HG03342 (cell line): Measurements from ENCODE around the gene URM1.
"Not testable (repeated sequence)": the region's sequence is repeated elsewhere in the genome, so short reads cannot be mapped to it uniquely, and the experiment has no call there.

Experiments used
- ATAC-seq: cut with Tn5 transposase; IDR thresholded peaks from one replicate; pipeline ENCODE4 v1.9.1; 2021; ENCODE audit warnings: mild to moderate bottlenecking, moderate library complexity; ENCODE audit not compliant: unreplicated experiment

Gene URM1

DNA sequence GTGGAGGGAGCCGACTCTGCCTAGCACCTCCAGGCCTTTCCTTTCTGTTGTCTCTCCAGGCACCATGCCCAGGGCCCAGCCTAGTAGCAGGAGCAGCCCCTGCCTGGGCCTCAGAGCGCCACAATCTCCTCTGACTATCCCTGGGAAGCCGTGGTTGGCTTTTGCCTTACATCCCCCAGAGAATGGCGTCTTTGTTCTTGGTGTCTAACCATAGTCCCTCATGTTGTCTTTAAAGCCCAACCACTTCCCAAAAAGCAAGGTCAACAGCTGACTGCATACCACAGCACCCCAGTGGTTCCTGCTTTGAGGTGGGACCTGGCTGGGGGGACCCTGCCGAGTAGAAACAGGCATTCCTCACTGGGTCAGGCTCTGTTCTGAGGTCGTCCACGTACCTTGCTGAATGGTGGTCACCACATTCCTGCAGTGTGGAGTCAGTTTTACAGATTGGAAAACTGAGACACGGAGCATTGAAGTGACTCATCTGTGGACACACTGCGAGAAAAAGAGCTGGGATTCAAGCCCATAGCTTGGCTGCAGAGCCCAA lies 35.7 kb downstream of the URM1 start:
- no peak for ATAC-seq

DNA sequence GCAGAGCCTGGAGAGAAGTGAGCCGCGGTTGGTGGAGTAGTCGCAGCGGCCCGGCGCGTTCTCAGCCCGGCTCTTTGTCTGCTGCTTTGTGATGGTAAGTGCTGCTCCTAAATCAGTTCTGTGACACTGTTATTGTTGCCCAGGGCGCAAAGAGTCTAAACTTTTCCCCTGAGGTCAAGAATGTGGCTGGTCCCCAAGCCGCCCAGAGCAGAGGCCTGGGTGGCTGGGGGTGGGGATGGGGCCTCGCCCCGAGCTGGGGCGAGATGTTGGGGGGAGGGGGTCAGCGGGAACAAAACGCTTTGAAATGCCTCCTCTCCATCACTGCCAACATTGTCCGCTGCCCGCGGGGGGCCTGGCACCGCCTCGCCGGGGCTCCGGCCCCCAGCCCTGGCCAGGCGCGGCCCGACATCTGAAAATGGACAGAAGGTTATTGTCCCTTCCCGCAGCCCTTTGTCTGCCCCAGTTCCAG lies 37.8 kb downstream of the URM1 start:
- ATAC-seq, result no peak

DNA sequence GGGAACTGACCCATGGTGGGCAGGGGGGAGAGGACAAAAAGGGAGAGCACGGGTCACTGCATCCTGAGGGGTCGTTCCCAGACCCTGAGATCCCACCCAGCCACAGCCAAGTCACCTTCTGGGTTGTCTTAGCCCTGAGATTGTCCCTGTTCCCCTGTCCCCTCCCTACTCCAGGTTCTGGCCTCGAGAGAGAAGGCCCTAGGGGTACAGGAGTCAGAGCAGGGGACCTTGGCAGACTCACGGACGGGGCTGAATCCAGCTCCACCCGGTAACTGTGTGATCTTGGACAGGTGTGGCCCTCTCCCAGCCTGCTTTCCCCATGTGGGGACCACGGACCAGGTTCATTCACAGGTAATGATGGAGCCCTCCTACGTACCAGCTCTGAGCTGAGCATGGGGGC lies 38.3 kb downstream of the URM1 start:
- ATAC-seq, result no peak

DNA sequence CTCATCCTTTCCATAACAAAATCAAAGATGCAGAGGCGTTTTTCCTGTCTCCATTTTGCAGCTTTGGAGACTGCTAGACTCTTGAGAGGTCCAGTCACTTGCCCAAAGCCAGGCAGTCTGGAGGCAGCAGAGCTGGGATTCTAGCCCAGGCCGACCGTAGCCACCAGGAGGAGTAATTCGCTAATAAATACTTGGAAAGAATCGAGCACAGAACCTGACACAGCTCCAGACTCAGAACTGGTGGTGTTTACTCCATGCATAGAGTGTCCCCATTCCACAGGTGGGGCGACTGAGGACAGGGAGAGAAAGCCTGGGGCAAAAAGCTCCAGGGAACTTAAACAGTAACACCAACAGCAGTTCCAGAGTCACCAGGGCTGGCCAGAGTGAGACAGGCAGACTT lies 38.8 kb downstream of the URM1 start:
- no peak for ATAC-seq

DNA sequence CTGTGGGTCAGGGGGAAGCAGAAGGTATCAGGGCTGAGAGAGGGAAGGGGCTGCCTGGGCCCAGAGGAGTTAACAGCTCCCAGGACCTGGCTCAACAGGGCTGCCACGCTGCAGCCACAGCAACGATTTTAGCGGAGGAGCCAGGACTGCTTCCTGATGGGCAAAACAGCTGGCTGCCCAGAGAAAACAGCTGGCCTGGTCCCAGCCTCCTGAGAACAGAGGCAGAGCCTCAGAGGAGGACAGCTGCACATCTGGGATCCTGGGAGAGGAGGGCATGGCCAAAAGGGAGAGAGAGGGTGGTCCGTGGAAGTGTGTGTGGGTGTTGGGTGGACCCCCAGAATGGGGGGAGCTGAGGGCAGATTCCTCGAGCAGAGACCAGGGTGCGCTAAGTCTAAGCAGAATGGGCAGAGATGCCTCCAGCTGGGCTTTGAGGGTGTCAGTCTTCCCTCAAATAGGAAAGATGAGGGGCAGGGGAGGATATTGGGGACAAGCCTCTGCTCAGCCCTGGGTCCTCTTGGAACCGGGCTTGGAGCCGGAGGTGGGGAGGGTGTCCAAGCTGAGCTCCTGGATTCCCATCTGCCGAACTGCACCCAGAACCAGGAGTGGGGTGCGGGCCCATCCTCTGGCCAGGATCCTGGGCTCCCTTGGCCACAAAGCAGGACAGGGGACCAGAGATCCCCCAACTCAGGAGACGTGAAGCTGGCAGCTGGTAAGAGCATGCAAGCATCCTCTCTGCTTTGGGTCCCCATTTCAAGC lies 40.4 kb downstream of the URM1 start:
- no peak for ATAC-seq

DNA sequence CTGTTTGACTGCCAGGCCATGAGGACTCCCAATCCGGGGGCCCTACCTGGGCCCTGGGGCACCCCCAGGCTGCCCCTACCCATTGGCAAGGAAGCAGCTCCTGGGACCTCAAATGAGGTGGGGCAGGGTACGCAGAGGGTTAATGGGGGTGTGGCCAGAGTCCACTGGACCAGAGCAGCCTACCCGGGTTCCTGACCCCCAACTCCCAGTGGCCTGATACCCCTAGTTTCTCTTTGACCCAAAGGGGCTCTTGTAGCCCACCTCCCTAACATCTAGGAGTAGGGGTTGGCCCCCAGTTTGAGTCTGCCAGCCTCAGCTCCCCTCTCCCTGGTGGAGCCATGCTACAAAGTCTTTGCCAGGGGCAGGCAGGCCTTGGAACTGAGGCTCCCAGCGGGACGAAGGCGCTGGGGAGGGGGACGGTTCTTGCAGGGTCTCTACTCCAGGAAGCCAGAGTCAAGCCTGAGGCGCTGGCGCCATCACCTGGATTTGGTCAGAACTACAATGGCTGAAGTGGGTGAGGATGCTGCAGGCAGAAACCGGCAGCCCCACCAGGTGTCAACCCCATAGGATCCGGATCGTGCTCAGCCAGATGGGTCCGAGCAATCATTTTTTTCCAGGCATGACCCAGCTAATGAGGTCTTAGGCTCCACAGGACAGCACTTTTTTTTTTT lies 41.1 kb downstream of the URM1 start:
- no peak for ATAC-seq

DNA sequence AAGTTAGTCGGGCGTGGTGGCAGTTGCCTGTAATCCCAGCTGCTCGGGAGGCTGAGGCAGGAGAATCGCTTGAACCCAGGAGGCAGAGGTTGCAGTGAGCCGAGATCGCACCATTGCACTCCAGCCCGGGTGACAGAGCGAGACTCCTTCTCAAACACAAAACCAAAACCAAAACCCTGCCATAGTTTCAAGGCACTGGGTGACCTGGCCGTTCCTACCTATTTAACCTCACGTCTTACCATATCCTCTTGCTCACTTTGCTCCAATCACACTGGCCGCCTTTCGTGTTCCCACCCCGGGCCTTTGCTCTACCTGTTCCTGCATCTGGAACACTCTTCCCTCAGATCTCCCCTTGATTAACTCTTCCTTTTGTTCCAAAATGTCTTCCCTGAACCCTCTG lies 42.6 kb downstream of the URM1 start:
- not testable (repeated sequence) for ATAC-seq

DNA sequence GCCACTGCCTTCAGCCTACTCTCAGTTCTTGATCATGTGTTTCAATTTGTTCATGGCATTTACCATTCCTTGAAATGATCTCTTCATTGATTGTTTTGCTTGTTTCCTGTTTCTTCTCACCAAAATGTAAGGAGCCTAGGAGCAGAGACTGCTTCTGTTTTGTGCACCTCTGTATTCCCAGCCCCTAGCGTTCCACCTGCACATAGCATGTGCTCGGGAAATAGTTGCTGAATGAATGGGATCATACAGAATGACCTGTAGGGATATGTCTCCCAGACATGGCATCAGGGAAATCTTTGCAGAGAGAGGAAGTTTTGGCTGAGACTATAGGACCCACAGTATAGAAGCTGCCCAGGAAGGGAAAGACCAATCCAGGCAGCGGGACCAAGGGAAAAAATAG lies 43.3 kb downstream of the URM1 start:
- no peak for ATAC-seq

DNA sequence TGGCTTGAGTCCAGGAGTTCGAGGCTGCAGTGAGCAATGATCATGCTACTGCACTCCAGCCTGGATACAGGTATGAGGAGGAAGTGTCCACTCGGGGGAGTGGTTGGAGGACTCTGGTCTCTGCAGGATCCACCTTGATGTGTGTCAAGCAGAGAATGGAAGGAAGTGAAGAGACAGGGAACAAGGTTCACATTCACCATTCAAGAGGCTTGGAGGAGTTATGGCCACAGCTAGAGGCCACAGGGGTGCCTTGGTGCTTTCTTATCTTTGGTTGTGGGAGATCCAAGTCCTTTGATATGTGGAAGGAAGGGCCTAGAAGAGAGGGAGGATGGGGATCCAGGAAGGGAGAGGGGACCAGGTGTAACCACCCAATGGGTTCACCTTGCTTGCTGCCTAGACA lies 44.1 kb downstream of the URM1 start:
- ATAC-seq, result no peak

DNA sequence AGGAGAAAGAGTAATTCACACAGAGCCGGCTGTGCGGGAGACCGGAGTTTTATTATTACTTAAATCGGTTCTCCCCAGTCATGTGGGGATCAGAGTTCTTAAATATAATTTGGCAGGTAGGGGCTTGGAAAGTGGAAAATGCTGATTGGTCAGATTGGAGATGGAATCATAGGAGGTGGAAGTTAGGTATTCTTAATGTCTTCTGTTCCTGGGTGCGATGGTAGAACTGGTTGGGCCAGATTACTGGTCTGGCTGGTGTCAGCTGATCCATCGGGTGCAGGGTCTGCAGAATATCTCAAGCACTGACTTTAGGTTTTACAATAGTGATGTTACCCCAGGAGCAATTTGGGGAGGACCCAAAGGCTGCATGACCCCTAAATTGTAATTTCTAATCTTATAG lies 44.8 kb downstream of the URM1 start:
- no peak for ATAC-seq

DNA sequence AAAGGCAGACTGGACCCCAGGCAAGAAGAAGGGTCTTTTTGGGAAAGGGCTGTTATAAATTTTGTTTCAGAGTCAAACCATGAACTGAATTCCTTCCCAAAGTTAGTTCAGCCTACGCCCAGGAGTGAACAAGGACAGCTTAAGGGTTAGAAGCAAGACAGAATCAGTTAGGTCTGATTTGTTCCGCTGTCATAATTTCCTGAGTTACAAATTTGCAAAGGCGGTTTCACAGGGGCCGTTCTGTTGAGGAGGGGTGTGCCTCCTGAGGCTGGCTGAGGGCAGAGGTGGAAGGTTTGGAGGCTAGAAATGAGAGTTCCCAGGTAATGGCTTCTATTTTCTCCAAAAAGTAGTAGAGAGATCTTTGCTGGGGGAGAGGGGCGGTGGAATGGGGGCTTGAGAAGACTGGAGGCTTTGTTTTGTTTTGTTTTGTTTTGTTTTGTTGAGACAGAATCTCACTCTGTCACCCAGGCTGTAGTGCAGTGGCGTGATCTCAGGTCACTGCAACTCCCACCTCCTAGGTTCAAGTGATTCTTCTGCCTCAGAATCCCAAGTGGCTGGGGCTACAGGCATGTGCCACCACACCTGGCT lies 45.4 kb downstream of the URM1 start:
- no peak for ATAC-seq

DNA sequence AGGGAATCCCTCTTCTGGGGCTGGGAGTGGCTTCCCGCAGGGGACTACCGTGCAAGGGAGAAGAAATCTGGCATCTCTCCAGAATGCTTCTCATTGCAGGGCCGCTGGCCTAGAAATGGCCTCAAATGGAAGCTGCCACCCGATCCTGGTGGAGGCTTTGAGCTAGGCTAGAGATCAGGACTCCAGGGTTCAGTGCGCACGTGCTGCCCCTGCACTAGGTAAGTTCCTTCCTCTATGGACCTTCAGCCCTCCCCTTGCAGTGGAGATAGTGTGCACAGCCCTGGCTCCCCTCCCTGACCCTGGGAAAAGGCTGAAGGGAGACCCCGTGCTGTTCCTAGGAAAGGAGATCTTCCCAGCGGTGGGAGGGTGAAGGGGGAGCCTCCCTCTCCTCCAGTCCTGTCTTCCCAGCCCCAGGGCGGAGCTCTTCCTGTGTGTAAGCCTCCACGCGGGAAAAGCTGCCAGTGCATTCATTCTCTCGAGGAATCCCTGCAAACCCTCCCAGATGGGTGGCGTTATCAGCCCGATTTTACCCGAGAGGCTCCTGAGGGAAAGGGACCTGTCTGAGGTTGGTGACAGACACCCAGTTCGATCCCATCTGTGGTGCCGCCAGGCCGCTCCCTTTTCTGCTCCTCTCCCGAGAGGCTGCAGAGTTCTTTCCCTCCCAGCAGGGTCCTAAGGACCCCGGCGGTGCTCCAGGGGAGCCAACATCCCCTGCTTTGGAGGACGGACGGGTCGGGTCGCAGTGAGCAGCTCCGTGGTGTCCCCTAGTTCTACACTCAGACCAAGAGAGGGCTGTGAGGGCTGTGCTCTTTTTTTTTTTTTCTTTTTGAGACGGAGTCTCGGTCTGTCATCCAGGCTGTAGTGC lies 48.1 kb downstream of the URM1 start:
- ATAC-seq, result no peak

DNA sequence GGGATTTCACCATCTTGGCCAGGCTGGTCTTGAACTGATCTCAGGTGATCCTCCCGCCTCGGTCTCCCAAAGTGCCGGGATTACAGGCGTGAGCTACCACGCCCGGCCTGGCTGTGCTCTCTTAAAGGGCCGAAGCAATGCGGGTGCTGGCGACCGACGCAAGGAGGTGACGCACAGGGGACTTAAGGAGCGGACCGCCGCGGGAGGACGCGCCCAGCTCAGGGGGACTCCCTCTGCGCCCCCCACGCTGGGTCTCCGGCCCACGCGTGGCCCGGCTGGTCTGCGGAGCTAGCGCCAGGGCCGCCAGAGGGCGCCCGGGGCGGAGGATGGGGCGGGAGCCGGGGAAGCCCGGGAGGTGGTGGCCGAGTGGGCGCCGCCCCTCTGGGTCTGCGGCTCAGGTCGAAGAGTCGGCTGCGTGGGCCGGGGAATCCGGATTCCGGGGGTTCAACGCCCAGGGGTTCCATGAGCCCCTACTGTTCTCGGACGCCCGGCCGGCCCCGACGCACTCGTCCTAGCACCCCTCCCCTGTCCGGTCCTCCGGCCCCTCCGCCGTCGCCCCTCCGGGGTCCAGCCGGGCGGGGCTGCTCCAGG lies 49.0 kb downstream of the URM1 start:
- peak; percentile 75 for ATAC-seq

DNA sequence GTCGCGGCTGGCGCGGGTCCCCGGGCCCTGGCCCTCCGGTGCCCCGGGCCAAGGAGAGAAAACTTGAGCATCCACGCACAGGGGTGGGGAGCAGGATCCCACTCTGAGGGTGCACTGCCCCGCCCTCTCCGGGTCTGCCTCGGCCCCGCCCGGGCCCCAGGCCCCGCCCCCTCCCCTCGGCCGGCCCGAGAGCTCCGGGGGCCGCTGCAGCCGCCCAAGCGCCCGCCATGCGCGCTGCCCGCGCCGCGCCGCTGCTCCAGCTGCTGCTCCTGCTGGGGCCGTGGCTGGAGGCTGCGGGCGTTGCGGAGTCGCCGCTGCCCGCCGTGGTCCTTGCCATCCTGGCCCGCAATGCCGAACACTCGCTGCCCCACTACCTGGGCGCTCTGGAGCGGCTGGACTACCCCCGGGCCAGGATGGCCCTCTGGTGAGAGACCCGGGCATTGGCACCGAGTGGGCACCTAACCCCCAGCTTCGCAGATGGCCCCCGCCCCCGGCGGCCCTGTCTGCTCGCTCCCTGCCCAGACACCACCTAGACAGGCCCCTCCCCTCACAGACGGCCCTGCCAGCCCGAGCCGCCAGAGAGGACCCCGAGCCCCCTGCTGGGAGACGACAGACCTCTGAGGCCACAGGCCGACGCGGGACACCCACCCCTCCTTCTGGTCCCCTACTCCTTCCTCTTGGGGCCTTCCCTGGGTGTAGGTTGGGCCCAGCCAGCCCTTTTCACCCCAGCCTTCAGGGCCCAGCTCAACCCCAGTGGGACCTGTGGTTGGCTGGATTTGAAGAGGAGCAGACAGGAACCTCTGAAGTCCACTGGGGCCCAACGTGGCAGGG lies 49.7 kb downstream of the URM1 start, which contains the start of gene CERCAM:
Gene CERCAM (plus strand): TSS at position 207 of the 831 bp plus-strand sequence. CDS start 21 bp downstream, at position 228.
- peak; percentile 36 for ATAC-seq

DNA sequence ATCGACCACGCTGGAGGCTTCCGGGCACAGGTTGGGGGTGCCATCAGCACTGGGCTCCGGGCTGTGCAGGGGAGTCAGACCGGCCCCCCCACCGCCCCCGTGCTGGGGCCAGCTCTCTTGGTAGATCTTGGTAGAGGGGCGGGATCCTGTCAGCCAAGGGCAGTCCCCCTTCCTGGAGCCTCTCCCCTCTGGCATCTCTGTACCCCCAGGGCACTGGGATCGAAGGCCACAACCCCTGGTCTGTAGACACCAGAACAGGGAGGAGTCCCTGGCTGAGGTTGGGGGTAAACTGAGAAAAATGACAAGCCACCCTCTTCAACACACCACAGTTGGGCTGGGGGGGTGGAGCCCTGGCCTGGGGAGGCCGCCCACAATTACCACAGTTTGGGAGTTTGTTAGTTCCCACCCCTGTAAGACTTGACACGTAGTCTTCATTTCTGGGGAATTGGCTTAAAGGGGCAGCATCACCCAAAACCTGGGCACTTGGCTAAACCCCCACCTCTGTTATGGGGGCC lies 50.4 kb downstream of the URM1 start:
- no peak for ATAC-seq

DNA sequence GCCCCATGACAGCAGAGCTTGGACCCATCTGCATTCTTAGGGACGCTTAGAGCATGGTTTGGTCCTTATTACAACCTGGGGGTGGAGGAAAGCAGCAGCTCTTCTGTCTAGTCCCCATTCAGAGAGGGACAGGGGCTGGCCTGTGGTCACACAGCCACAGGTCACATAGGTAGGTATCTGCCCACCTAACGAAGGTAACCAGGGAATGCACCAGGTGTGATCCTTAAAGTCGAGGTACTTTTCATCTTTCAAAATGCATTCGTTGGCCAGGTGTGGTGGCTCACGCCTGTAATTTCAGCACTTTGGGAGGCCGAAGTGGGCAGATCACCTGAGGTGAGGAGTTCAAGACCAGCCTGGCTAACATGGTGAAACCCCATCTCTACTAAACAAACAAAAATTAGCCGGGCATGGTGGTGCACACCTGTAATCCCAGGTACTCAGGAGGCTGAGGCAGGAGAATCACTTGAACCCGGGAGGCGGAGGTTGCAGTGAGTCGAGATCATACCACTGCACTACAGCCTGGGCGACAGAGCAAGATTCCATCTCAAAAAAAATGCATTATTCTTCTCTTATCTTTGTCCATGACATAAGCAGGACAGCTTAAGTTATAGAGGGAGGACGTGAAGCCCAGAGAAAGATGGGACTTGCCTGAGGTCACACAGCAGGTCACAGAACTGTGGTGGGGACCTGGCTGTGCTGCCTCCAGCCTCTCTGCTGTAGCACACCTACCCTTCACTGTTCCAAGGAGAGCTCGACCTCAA lies 51.0 kb downstream of the URM1 start:
- not testable (repeated sequence) for ATAC-seq

DNA sequence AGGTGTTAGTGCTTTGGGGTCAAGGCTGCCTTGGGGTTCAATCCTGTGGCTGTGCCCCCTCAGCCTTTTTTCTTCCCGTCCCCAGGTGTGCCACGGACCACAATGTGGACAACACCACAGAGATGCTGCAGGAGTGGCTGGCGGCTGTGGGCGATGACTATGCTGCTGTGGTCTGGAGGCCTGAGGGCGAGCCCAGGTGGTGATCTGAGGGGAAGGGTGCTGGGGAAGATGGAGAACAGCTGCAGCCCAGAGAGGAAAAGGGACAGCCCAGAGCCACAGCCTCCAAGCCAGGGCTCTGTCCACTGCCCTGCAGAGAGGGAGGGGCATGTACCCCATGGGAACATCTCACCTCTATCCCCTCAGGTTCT lies 51.6 kb downstream of the URM1 start:
- ATAC-seq, result no peak

DNA sequence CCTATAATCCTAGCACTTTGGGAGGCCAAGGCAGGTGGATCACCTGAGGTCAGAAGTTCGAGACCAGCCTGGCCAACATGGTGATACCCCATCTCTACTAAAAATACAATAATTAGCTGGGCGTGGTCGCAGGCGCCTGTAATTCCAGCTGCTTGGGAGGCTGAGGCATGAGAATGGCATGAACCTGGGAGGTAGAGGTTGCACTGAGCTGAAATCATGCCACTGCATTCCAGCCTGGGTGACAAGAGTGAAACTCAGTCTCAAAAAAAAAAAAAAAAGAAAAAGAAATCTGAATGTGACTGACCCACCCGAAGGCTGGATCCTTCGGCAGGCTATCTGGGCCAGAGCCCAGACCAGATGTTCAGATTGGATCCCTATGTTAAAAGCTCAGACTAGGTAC lies 52.2 kb downstream of the URM1 start:
- ATAC-seq, result not testable (repeated sequence)
